NOMO-1 treated with DMSO at 0.1 percent for 48 hours (cell line): Measurements from ENCODE around the gene CCNL2.
"Not testable (repeated sequence)": the region's sequence is repeated elsewhere in the genome, so short reads cannot be mapped to it uniquely, and the experiment has no call there.

Experiments
- DNase-seq: peaks from one replicate; lab custom pipeline; 2025; ENCODE audit not compliant: unreplicated experiment; lab: John Stamatoyannopoulos, UW

The CCNL2 gene

GRCh38 chr1:1399187-1399871 is at the start of gene CCNL2:
CCNL2 (minus strand) TSS chr1:1399335; CDS start chr1:1399306, 29 bp downstream.
- peak; percentile 97 for DNase-seq

- not testable (repeated sequence) for DNase-seq
These were observed 47.5 kb upstream of the CCNL2 start for GRCh38 chr1:1446631-1447030.

DNA sequence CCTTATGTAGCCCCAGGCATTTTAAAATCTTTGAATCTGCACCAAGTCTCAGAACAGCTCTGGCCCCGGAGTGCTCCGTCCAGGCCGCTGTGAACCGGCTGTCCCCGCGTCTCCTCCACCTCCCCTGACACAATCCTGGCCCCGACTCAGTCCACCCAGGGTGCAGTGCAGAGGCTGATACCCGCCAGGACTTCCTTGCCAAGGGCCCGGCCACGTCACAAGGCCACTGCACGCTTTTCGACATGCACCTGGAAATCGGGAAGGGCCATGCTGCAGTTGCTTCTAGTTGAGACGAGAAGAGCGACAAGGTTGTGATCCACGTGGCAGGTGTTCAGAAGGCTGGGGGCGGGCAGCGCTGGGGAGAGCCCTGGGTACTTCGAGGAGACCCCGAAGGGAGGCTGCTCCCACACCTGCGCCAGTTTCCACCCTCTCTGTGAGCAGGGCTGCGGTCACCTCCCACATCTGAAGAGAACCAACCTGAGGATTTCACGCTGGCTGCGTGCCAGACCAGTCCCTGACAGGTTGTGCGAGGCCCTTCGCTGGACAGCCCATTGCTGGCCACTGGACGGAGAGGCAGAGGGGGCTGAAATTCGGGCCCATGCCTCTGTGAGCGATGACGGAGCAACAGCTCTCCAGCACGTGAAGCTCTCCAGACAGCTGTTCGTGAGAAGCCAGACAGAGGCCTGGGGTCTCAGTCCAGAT is 43.1 kb upstream of the CCNL2 start:
- DNase-seq = no peak

DNA sequence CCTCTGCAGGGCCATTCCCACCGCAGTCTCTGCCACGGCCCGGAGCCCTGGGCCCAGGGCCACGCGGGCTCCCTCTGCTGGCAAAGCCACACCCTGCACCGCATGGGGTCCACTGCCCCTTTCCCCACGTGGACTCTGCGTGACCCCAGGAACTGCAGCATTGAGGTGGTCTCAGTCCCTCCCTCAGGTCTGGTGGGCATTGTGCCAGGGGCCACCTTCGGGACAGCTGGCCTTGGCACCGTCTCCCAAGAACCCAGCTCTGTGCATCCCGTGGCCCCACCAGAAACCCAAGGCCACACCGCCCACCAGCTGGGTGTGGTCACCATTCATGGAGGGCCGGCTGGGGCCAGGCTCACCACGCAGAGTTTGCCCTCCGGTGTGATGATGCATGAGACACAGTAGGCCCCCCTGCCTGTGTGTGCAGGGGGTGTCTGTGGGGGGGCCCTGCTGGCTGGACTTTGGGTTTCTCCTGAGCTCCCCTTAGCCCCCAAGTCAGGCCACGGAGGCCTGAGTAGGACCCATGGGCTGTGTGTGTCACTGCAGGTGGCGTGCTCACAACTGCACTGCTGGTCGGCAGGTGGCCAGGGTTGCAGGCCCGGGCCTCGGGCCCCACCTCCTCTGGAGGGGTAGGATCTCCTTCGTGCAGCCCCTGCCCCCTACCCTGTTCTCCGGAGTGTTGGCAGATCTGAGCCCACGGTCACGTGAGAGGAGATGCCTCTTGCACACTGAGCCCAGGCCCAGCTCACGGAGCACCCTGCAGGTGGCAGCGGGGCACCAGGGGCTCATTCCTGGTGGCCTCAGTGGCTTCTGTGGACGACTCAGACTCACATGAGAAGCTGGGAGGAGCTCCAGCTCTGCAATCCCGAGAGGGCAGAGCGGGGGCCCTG is 42.1 kb upstream of the CCNL2 start:
- peak; percentile 20 for DNase-seq

DNA sequence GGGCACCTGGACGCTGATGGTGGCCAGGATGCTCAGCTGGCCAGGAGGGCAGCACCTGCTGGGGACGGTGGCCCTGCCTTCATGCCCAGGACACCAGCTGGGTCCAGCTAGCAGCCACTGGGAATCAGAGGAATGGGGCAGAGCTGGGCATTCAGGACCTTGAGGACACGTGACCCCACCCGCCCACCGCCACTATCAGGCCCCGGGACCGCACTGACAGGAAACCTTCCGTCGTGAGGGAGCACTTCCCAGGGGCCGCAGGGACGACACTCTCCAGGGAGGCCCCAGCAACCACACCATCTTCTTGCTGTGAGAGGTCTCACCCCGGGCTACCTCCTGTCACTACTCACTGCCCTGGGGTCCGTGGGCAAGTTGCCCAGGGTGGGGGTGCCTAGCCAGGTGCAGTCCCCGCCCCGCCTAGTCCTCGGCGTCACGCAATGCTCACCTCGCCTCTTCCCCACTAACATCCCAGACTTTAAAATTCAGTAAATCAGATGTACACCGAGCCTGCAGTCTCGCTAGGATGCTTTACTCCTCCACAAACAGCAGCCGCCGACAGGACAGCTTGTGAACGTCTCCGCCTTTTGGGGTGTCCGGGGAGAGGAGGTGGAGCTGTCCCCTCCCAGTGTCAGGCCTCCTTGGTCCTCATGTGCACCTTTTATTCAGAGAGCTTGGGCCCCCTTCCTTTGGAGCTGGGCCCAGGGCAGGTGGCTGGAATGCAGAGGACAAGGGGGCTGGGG is 41.3 kb upstream of the CCNL2 start:
- DNase-seq = no peak

DNA sequence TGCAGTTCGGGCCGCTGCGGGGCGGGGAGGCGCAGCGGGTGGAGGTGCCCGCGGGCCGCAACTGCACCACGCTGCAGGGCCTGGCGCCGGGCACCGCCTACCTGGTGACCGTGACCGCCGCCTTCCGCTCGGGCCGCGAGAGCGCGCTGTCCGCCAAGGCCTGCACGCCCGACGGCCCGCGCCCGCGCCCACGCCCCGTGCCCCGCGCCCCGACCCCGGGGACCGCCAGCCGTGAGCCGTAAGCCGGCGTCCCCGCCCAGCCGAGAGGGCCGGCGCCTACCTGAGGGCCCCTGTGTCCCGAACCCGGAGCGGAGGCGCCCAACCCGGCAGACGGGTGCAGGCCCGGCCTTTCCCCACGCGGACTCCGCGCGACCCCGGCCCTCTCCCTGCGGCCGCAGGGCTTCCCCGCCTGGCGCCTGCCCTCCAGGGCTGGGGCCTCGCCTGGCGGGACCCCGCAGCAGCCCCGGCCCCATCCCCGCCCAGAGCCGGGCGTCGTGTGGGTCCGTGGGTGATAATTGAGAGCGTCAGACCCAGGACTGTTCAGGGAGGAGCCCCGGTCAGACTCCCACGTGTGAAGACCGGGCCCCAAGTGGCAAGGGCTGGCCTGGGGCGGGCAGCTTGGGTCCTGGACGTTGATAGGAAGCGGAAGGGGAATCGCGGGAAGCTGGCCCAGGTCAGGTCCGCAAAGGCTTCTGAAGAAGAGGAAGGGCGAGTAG is 40.6 kb upstream of the CCNL2 start:
- DNase-seq = no peak

- no peak for DNase-seq
These were observed 39.6 kb upstream of the CCNL2 start for GRCh38 chr1:1438531-1439381.

DNA sequence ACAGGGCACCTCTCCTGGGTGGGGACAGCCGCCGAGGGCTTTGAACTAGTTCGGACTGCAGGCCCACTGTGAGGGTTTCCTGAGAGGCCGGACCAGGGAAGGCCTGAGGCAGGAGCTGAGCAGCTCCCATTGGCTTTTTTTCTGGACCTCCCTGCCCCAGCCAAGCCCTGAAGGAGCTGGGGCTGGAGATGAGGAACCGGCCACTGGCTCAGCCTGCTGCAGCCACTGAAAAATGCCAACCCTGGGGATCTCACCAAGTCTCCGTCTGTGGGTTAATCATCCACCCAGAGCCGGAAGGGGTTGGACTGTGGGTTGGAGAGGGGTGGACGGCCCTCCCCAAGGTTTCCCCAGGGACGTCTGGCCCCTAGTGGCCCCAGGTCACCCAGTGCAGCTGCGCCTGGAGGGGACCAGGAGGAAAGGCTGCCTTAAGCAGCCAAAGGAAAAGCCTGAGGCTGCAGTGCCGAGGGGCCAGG is 38.8 kb upstream of the CCNL2 start:
- DNase-seq = peak; percentile 31

DNA sequence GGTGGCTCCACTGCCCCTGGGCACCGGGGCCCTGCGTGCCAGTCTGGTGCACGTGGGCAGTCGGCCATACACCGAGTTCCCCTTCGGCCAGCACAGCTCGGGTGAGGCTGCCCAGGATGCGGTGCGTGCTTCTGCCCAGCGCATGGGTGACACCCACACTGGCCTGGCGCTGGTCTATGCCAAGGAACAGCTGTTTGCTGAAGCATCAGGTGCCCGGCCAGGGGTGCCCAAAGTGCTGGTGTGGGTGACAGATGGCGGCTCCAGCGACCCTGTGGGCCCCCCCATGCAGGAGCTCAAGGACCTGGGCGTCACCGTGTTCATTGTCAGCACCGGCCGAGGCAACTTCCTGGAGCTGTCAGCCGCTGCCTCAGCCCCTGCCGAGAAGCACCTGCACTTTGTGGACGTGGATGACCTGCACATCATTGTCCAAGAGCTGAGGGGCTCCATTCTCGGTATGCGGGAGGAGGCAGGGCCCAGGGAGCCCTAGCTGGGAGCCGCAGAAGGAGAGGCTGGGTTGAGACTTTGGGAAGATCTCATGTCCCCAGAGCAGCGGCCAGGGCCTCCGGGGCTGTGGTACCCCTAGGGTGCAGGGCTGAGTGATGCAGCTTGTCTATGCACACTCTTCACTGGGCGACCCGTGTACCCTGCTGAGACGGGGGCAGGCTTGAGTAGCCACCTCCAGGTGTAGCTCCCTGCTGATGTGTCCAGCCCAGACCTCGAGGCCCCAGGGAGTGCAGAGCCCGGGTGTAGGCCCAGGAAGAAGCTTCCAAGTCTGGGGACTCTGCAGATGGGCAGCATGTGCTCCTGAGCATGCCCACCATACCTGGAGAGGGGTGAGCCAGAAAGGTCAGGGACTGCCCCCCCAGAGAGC is 38.1 kb upstream of the CCNL2 start:
- DNase-seq = no peak

GRCh38 chr1:1436630-1437032 is 37.5 kb upstream of the CCNL2 start:
- DNase-seq = no peak

- no peak for DNase-seq
These were observed 36.9 kb upstream of the CCNL2 start for GRCh38 chr1:1435911-1436629.

DNA sequence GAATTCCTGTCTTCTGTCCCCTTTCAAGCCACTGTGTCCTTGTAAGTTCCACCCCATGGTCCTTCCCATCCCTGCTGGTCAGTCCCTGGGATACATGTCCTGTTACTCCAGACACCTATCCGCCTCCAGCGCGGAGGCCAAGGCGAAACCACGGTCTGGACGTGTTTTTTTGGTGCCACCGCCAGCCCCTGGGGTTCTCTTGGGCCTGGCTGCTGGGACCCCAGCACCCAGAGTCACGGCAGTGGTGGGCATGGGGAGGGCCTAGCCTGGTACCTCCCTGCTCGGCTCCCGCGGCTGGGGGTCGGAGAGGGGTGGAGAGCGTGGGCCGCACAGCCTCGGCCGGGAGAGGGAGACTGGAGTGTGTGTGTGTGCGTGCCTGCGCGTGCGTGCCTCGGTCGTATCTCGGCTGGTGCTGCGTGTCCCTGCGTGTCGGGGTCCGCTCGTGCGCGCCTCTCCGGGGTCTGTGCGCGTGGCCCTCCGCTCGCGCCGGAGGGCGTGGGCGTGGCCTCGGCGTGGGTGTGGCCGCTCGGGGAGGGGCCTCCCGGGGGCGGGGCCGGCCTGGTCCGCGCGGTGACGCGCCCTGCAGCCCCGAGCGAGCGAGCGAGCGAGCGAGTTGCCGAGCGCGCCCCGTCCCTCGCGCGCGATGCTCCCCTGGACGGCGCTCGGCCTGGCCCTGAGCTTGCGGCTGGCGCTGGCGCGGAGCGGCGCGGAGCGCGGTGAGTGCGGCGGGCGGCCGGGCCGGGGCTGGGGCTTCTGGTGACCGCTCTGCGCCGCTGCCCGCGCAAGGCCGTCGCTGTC is 36.2 kb upstream of the CCNL2 start, which contains the start of gene VWA1:
Gene VWA1 (plus strand): TSS at position 585 of the 798 bp plus-strand sequence. CDS start 59 bp downstream, at position 644.
- DNase-seq = peak; percentile 15

DNA sequence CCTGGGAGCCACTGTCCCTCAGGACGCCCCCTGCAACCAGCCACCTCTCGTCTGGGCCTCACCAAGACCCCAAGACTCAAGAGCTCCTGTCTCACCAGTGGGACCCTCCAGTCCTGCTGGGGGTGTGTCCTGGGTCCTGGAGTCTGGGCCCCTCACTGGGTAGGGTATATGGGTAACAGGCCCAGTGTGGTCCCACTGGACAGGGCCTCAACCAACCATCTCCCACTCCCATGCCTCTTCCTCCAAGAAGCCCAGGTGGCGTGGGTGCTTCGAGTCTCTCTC is 35.6 kb upstream of the CCNL2 start:
- DNase-seq = no peak

DNA sequence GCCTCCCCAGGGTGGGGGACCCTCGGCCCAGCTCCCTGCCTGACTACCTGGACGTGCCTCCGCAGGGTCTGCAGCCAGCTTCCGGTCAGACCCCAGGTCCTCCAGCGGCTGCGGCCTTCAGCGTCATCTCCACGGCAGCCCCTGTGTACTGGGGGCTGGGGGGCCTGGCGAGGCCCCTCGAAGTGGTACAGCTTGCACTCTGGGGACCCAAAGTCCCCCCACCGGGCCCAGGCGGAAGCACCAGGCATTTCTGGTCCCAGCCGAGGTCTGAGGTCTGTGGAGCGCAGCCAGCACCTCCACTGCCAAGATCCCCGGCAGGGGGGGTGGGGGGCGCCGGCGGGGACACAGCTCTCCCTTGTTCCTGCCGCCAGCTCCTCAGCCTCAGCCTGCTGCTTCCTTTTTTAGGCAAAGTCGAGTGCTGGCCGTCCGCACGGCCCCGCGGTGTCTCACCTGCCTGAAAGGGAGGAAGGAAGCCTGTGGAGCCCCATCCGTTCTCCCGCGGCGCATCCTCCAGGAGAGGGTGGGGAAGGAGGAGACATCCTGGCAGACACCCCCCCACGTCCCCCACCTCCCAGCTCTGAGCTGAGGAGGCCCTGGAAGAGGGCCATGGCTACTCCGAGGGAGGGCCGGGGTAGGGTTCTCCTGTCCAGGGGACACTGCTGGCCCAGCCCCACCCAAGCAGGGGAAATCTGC is 35.1 kb upstream of the CCNL2 start:
- DNase-seq = no peak

DNA sequence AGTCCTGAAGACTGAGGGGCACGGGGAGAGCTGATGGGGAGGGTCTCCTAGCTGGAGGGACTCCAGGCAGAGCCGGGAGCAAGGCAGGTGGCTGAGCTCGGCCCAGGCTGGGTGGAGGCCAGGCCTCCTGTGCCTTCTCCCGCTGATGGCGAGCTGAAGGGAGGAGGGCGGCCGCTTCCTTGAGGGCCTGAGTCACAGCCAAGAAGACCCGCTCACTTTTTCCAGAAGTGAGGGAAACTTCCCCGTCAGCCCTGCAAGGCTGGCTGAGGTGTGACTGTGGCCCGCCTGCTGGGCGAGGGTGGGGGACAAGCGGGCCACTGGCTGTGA is 34.6 kb upstream of the CCNL2 start:
- no peak for DNase-seq

DNA sequence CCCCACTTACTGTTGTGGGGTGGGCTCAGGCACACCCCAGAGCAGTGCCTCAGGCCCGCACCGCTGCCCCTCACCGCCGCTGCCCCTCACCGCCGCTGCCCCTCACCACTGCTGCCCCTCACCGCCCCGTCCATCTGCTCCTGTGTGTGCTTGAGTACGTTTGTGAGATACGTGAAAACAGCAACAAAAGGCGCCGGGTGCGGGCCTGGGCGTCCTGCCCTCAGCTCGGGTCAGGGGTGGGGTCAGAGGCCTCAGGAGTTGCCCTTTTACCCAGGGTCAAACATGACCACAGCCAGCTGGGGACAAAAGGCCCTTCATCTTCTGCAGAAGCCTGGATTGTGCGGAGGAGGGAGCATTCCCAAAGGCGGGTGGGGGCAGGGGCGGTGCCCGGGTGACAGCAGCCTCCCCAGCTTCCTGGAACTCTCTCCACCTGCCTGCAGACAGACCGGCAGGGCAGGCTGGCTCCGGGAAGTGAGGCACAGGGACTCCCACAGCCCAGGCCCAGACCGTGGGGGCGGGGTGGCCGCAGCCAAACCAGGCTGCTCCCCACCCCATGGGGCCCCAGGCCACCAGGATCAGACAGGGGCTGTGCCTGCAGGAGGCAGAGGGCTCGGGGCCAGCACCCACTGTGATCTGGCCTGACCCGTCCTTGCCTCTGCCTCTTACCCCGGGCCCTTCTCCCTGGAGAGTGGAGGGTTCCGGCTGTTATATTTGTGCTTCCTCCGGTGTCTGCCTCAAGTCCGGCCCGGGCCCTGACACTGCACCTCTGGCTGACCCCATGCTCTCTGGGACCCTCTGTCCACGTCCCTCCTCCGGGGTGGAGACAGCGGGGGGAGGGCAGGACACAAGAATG is 34.0 kb upstream of the CCNL2 start:
- no peak for DNase-seq
